Gastrocnemius medialis (tissue), 4 donors: Measurements from ENCODE around the gene PSMC1. TPM values are rescaled to one million over a fixed set of nuclear protein-coding genes. Genes with fewer than 3 reads are reported as not detected.
A peak's percentile ranks its signal among the peaks of the same experiment; 100 is the strongest.

Experiments
- ATAC-seq, 2 donors: fragments of 150-250 bp; one replicate each; pipeline ENCODE4 v1.9.1; 2016
- DNase-seq, 2 donors: peaks; one replicate each; pipeline ENCODE4 v3.0.0-alpha.2; 2019
- H3K27ac ChIP-seq, 4 donors: fragments of 200-600 bp; sonication (generic); 1 replicate in 1 of 4; 2 replicates in 3 of 4; pipeline ENCODE4 v1.5.1; 2016 to 2018; ENCODE audit warnings: mild to moderate bottlenecking in 2 of 4, moderate library complexity in 1 of 4
- H3K27me3 ChIP-seq, 3 donors: fragments of 200-600 bp; sonication (generic) in 2 of 3; 1 replicate in 1 of 3; 2 replicates in 2 of 3; pipeline versions ENCODE4 v1.5.1 to v1.6.0; 2016 to 2019; ENCODE audit warnings: mild to moderate bottlenecking in 1 of 3, moderate library complexity in 1 of 3
- H3K36me3 ChIP-seq, 2 donors: fragments of 200-600 bp; sonication (generic) in 1 of 2; one replicate each; pipeline ENCODE4 v1.5.1; 2017 to 2018
- H3K4me1 ChIP-seq, 2 donors: fragments of 200-600 bp; sonication (generic) in 1 of 2; one replicate each; pipeline ENCODE4 v1.5.1; 2016 to 2017; ENCODE audit warnings: mild to moderate bottlenecking in 2 of 2
- H3K4me3 ChIP-seq, 4 donors: fragments of 200-600 bp; sonication (generic) in 3 of 4; 1 replicate in 1 of 4; 2 replicates in 3 of 4; pipeline ENCODE4 v1.5.1; 2016 to 2019; ENCODE audit warnings: mild to moderate bottlenecking in 2 of 4
- H3K9me3 ChIP-seq, 3 donors: fragments of 200-600 bp; sonication (generic) in 2 of 3; 1 replicate in 1 of 3; 2 replicates in 2 of 3; pipeline ENCODE4 v1.5.1; 2016 to 2019
- CTCF ChIP-seq, 5 experiments: fragments of 450-650 bp in 3 of 5; fragments of 200-600 bp in 2 of 5; sonication (generic) in 2 of 5; IDR thresholded peaks in 4 of 5; conservative IDR thresholded peaks in 1 of 5; 1 replicate in 4 of 5; 2 replicates in 1 of 5; pipeline ENCODE4 v1.5.1; 2016 to 2019; ENCODE audit warnings: antibody characterized with exemption in 5 of 5, mild to moderate bottlenecking in 3 of 5, moderate library complexity in 3 of 5
- POLR2A ChIP-seq, 2 donors: fragments of 450-650 bp; IDR thresholded peaks; one replicate each; pipeline ENCODE4 v1.6.1; 2017; ENCODE audit warnings: antibody characterized with exemption in 2 of 2, mild to moderate bottlenecking in 2 of 2, moderate library complexity in 2 of 2
- in situ Hi-C, 4 donors: fragments of 200-750 bp; cut with MboI; loops; one replicate each; pipeline versions ENCODE4 v1.15.0 to v1.8.0; 2017; ENCODE audit warnings: low sequenced_read_pairs in 4 of 4
- intact Hi-C: fragments of 100-400 bp; cut with DNase I; formaldehyde crosslinking; loops from one replicate; pipeline ENCODE4 v1.15.1; 2023; ENCODE audit warnings: low total_unique reads
- total RNA-seq, 4 donors: library from RNA; depleted of rRNA; stranded (reverse); fragments of >200 nt; gene quantifications; one replicate each; pipeline versions ENCODE4 v1.1.0 to v1.2.3, GENCODE V29; 2016

The PSMC1 gene
- total RNA-seq, 4 donors from 2014 or later: 374 to 642 (median 528) TPM

GRCh38 chr14:90248594-90248993 is 7.8 kb upstream of the PSMC1 start:
- no peak for ATAC-seq
- in situ Hi-C loops: loop anchor here in 1 of 4 donors (25.0 kb wide), 1 partner anchor 261 kb away; no protein-coding TSS in a partner anchor
- Histone ChIP-seq H3K4me3 (no peak overlapping the region), H3K4me1 (no peaks in the 10 kb centered on the region), H3K27ac (no peak overlapping the region), H3K9me3 (no peaks in the 10 kb centered on the region), H3K36me3 (no peaks in the 10 kb centered on the region), H3K27me3 (no peaks in the 10 kb centered on the region)
- intact Hi-C loops: no loop called here
- no peak for DNase-seq
- TF ChIP-seq CTCF (IDR thresholded peaks at IDR 0.05 in 4 of 5, conservative IDR thresholded peaks at IDR 0.05 in 1 of 5) (no peak), POLR2A (IDR thresholded peaks at IDR 0.05) (no peak)

GRCh38 chr14:90253826-90254225 is 2.5 kb upstream of the PSMC1 start:
- in situ Hi-C loops: loop anchor here in 2 of 4 donors (25.0 kb wide), 1 partner anchor 292 kb away; the partner anchor contains the start of genes EFCAB11 (in 2 of the 2) and TDP1 (in 2 of the 2)
- DNase-seq (no peak), ATAC-seq (no peak)
- H3K4me1 ChIP-seq: peaks cover 14 to 16% of the 10 kb centered on the region in 2 donors
- intact Hi-C loops: no loop called here
- peaks cover 0 to under 1% of the 10 kb centered on the region in 2 donors for H3K36me3 ChIP-seq
- no peak for TF ChIP-seq CTCF (IDR thresholded peaks at IDR 0.05 in 4 of 5, conservative IDR thresholded peaks at IDR 0.05 in 1 of 5)
- no peak for TF ChIP-seq POLR2A (IDR thresholded peaks at IDR 0.05)
- H3K27ac ChIP-seq: no peak overlapping the region
- no peaks in the 10 kb centered on the region for H3K27me3 ChIP-seq
- no peaks in the 10 kb centered on the region for H3K9me3 ChIP-seq
- no peak overlapping the region for H3K4me3 ChIP-seq

- H3K27me3 ChIP-seq: no peaks in the 10 kb centered on the region
- peaks cover 4 to 21% of the 10 kb centered on the region in 2 donors for H3K36me3 ChIP-seq
- in situ Hi-C loops (loop anchor here in 2 of 4 donors (25.0 kb wide), 1 partner anchor 294 kb away; the partner anchor contains the start of genes EFCAB11 (in 2 of the 2) and TDP1 (in 2 of the 2)), intact Hi-C loops (loop anchor here (2.0 to 5.0 kb wide), 2 partner anchors 503 to 1704 kb away; no protein-coding TSS in a partner anchor)
- H3K9me3 ChIP-seq: no peaks in the 10 kb centered on the region
- no peak for ATAC-seq
- TF ChIP-seq CTCF (IDR thresholded peaks at IDR 0.05 in 4 of 5, conservative IDR thresholded peaks at IDR 0.05 in 1 of 5) (no peak), POLR2A (IDR thresholded peaks at IDR 0.05) (no peak)
- peak overlapping the region; percentile 83 to 99 (median 89) for H3K4me3 ChIP-seq
- H3K4me1 ChIP-seq: peaks cover 20% of the 10 kb centered on the region in 2 donors
- DNase-seq: no peak
- peak overlapping the region; percentile 89 to 98 (median 94) for H3K27ac ChIP-seq
These were observed 482 bp upstream of the PSMC1 start for GRCh38 chr14:90255871-90256270.

- ATAC-seq: no peak
- Histone ChIP-seq H3K27me3 (no peaks in the 10 kb centered on the region), H3K4me3 (no peak overlapping the region), H3K36me3 (peaks cover 4 to 94% of the 10 kb centered on the region in 2 donors), H3K27ac (no peak overlapping the region), H3K9me3 (no peaks in the 10 kb centered on the region), H3K4me1 (peaks cover 4% of the 10 kb centered on the region in 2 donors)
- intact Hi-C loops: no loop called here
- DNase-seq: no peak
- no peak for TF ChIP-seq CTCF (IDR thresholded peaks at IDR 0.05 in 4 of 5, conservative IDR thresholded peaks at IDR 0.05 in 1 of 5)
- no peak for TF ChIP-seq POLR2A (IDR thresholded peaks at IDR 0.05)
- in situ Hi-C loops: loop anchor here in 2 of 4 donors (25.0 kb wide), 1 partner anchor 302 kb away; the partner anchor contains the start of genes EFCAB11 (in 2 of the 2) and TDP1 (in 2 of the 2)
These were observed 7.5 kb downstream of the PSMC1 start for GRCh38 chr14:90263748-90264449.
